Mesodermal cell (in vitro differentiated cells): Measurements from ENCODE around the gene PLXNC1.

Experiments used
- H3K27ac ChIP-seq: 2 replicates; pipeline ENCODE4 v1.7.0; 2013; ENCODE audit warnings: mild to moderate bottlenecking, low read depth, low read length, moderate library complexity; ENCODE audit not compliant: severe bottlenecking
- H3K36me3 ChIP-seq: 2 replicates; pipeline ENCODE4 v1.7.1; 2013; ENCODE audit warnings: mild to moderate bottlenecking, low read length, moderate library complexity; ENCODE audit not compliant: control insufficient read depth, insufficient read depth
- H3K4me1 ChIP-seq: one replicate; pipeline ENCODE4 v1.7.1; 2013; ENCODE audit warnings: mild to moderate bottlenecking, low read length; ENCODE audit not compliant: insufficient read depth, control insufficient read depth, poor library complexity, severe bottlenecking
- H3K4me3 ChIP-seq: 2 replicates; pipeline ENCODE4 v1.7.0; 2013; ENCODE audit warnings: low read length, control low read depth, mild to moderate bottlenecking; ENCODE audit not compliant: insufficient read depth, poor library complexity, severe bottlenecking; ENCODE audit errors: extremely low read depth
- H3K9me3 ChIP-seq: 2 replicates; pipeline ENCODE4 v1.7.1; 2013; ENCODE audit warnings: mild to moderate bottlenecking, low read length, moderate library complexity; ENCODE audit not compliant: control insufficient read depth
- WGBS, 2 experiments: methylation state at CpG; one replicate each; pipeline ENCODE4 v1.1.5; 2013; ENCODE audit warnings: missing lambda C conversion rate in 2 of 2; ENCODE audit not compliant: insufficient coverage in 2 of 2; 5-methylcytosine and 5-hydroxymethylcytosine counted together

PLXNC1 gene

DNA sequence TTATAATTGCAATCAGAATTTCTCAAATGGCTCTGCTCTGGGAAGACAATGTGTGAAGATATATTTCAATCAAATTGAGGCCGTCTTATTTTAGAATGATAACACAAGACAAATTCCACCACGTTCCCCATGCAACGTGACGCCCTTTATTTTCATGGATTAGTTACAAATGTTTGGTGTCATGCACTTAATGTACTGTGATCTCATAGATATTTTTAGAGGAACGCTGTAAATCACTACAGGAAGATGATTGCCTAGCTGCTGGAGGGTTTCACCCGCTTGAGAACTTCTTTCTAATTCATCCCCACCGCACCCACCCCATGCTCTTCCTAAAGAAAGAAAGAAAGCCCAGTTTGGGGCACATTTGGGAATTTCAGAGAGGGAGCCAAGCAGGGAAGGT lies 117.2 kb downstream of the PLXNC1 start:
- Histone ChIP-seq H3K4me3 (no peak overlapping the region), H3K4me1 (peaks cover 7% of the 10 kb centered on the region)
- 80 to 100% methylated on average over 1 to 2 of the region's 7 CpGs for WGBS, 2 experiments

DNA sequence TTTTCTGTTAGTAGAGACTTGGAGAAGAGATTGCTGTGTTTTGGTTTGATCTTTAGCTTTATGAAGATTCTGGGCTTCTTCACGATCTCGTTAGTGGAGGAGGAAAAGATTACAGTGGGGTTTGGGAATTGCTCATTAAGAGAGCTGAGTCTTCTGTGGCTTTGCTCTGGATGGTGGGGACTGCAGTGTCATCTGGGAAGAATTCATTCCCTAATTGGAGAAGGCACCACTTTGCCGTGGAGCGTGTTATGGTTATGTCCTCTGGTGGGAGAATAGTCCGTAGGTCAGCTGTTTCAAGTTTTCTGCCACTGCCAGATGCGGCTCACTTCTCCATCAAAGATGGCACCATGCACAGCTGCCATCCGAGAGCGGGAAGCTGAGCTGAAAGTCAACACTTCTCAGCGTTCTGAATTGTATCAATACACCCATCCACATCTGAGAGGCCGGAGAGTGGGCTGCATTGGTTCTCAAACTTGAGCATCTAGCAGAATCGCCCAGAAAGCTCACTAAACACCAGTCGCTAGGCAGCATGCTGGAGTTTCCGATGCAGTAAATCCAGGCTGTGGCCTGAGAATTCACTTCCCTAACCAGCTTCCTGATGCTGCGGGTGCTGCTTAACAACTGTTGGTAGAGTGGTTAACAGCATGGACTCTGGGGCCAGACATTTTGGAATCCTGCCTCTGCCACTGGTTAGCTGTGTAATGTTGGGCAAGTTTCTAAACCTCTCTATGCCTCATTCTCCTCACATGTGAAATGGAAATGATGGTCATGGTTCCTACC lies 117.8 kb downstream of the PLXNC1 start:
- H3K9me3 ChIP-seq = no peaks in the 10 kb centered on the region
- no peak overlapping the region for H3K27ac ChIP-seq
- no peak overlapping the region for H3K4me3 ChIP-seq
- peaks cover 12% of the 10 kb centered on the region for H3K36me3 ChIP-seq
- peaks cover 7% of the 10 kb centered on the region for H3K4me1 ChIP-seq
- 87 to 94% methylated on average over 14 of the region's 14 CpGs for WGBS, 2 experiments

More for the DNA sequence above, 117.2 kb downstream of the PLXNC1 start:
- peaks cover 12% of the 10 kb centered on the region for H3K36me3 ChIP-seq
- no peaks in the 10 kb centered on the region for H3K9me3 ChIP-seq
- no peak overlapping the region for H3K27ac ChIP-seq

- Histone ChIP-seq H3K4me1 (peaks cover 7% of the 10 kb centered on the region), H3K4me3 (no peak overlapping the region), H3K36me3 (peaks cover 12% of the 10 kb centered on the region), H3K27ac (no peak overlapping the region), H3K9me3 (no peaks in the 10 kb centered on the region)
- 88 to 93% methylated on average over 7 of the region's 11 CpGs for WGBS, 2 experiments
Measured at GRCh38 chr12:94266796-94267536, 118.6 kb downstream of the PLXNC1 start.

- 88 to 100% methylated on average over 1 of the region's 3 CpGs for WGBS, 2 experiments
- Histone ChIP-seq H3K4me3 (no peak overlapping the region), H3K27ac (no peak overlapping the region), H3K36me3 (peaks cover 12% of the 10 kb centered on the region), H3K9me3 (no peaks in the 10 kb centered on the region), H3K4me1 (peaks cover 7% of the 10 kb centered on the region)
Measured at GRCh38 chr12:94267537-94267872, 119.1 kb downstream of the PLXNC1 start.

- H3K4me3 ChIP-seq = no peak overlapping the region
- peaks cover 7% of the 10 kb centered on the region for H3K4me1 ChIP-seq
- peaks cover 12% of the 10 kb centered on the region for H3K36me3 ChIP-seq
- 93 to 100% methylated on average over 2 to 3 of the region's 5 CpGs for WGBS, 2 experiments
- H3K9me3 ChIP-seq = no peaks in the 10 kb centered on the region
- H3K27ac ChIP-seq = no peak overlapping the region
Measured at GRCh38 chr12:94267921-94268471, 119.6 kb downstream of the PLXNC1 start.

GRCh38 chr12:94269316-94269999 lies 121.1 kb downstream of the PLXNC1 start:
- Histone ChIP-seq H3K36me3 (peaks cover 9% of the 10 kb centered on the region), H3K27ac (no peak overlapping the region), H3K9me3 (no peaks in the 10 kb centered on the region), H3K4me1 (no peaks in the 10 kb centered on the region), H3K4me3 (no peak overlapping the region)
- 92 to 95% methylated on average over 3 of the region's 4 CpGs for WGBS, 2 experiments

DNA sequence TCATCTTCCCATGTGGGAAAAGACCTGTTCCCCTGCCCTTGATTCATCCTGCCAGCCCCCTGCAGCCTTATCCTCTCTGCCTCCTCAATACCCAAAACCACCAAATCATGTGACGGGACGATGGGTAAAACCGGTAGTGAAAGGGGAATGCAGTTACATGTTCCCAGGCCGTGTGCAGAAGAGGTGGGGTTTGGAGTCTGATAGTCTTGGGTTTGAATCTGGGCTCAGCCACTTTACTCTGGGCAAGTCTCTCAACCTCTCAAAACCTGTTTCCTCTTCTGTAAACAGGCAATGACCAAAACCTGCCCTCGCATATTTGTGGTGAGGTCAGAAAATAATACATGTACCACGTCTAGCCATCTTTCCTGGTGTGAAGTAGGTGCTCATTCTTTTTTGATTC lies 123.0 kb downstream of the PLXNC1 start:
- H3K36me3 ChIP-seq = no peaks in the 10 kb centered on the region
- H3K4me1 ChIP-seq = no peaks in the 10 kb centered on the region
- no peak overlapping the region for H3K27ac ChIP-seq
- no peak overlapping the region for H3K4me3 ChIP-seq
- no peaks in the 10 kb centered on the region for H3K9me3 ChIP-seq
- 100% methylated on average over 1 of the region's 6 CpGs; no CpG with 5 or more reads in 1 of the 2 experiments for WGBS, 2 experiments

DNA sequence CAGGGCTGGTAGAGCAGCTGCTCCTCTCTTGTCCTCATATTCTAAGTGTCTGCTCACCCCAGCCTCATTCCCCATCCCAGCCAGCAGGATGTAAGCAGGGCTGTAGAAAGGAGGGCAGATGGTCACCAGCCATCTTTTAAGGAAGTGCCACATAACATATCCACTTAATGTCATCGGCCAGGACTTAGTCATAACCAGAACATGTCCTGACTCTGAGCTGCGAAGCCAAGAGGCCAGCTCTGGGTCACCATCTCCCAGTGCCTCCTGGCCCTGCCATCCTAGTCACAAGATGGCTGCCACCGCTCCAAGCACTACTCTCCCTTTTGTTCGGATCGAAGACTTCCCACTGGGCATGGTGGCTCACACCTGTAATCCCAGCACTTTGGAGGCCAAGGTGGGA lies 123.9 kb downstream of the PLXNC1 start:
- WGBS, 2 experiments = 97 to 98% methylated on average over 5 of the region's 5 CpGs
- H3K27ac ChIP-seq = no peak overlapping the region
- H3K36me3 ChIP-seq = no peaks in the 10 kb centered on the region
- no peak overlapping the region for H3K4me3 ChIP-seq
- no peaks in the 10 kb centered on the region for H3K9me3 ChIP-seq
- no peaks in the 10 kb centered on the region for H3K4me1 ChIP-seq

- Histone ChIP-seq H3K27ac (no peak overlapping the region), H3K4me1 (no peaks in the 10 kb centered on the region), H3K36me3 (no peaks in the 10 kb centered on the region), H3K9me3 (no peaks in the 10 kb centered on the region), H3K4me3 (no peak overlapping the region)
- WGBS, 2 experiments = 100% methylated on average over 2 of the region's 3 CpGs
Measured at GRCh38 chr12:94273272-94273671, 124.9 kb downstream of the PLXNC1 start.

DNA sequence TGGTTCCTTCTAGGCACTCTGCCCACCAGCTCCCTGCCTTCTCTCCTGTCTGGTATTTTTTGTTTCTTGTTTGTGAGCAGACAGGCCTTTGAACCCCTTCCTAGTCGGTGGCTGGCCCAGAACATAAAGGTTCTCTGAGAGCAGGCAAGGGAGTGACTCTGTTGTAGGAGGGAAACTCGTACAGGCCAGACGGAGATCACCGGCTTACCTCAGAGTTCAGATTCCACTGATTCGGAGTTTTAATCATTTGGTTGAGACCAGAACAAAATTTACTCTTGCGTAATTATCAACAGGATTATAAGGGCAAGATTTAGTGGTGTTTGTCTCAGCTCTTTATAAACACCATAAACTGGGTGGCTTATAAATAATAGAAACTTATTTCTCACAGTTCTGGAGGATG lies 128.3 kb downstream of the PLXNC1 start:
- Histone ChIP-seq H3K27ac (no peak overlapping the region), H3K9me3 (no peaks in the 10 kb centered on the region), H3K4me3 (no peak overlapping the region), H3K4me1 (peaks cover 3% of the 10 kb centered on the region), H3K36me3 (no peaks in the 10 kb centered on the region)
- 85 to 100% methylated on average over 4 to 6 of the region's 6 CpGs for WGBS, 2 experiments
